ENCODE data around the gene PHC2. TPM values are rescaled to one million over a fixed set of nuclear protein-coding genes. Genes with fewer than 3 reads are reported as not detected.

PHC2 gene
- total and polyA plus RNA-seq, 4 donors, result 79.9 to 311 (median 121) TPM

- Histone ChIP-seq H3K4me3 (no peak overlapping the region), H3K36me3 (ENCODE audit: control insufficient read depth in 4 of 4, insufficient read depth in 4 of 4, low read length in 4 of 4) (peaks cover 0 to 4% (median 0%) of the 10 kb centered on the region in 4 donors), H3K27ac (ENCODE audit: low read depth in 1 of 2, low read length in 1 of 2) (no peak overlapping the region), H3K4me1 (ENCODE audit: control insufficient read depth in 5 of 5, insufficient read depth in 5 of 5, low read length in 5 of 5) (peaks cover 4 to 29% (median 17%) of the 10 kb centered on the region in 5 donors), H3K9ac (ENCODE audit: insufficient read depth in 1 of 2, low read length in 2 of 2) (no peak overlapping the region), H3K27me3 (ENCODE audit: control insufficient read depth in 3 of 3, insufficient read depth in 3 of 3, low read length in 2 of 3) (no peaks in the 10 kb centered on the region), H3K9me3 (ENCODE audit: control insufficient read depth in 4 of 4, insufficient read depth in 3 of 4, low read length in 3 of 4) (no peaks in the 10 kb centered on the region)
- DNase-seq (no peak), ATAC-seq (ENCODE audit: insufficient read depth, low FRiP score) (no peak)
- WGBS, 2 donors, result 85 to 93% methylated on average over 3 of the region's 3 CpGs
- TF ChIP-seq, protein P1, sequence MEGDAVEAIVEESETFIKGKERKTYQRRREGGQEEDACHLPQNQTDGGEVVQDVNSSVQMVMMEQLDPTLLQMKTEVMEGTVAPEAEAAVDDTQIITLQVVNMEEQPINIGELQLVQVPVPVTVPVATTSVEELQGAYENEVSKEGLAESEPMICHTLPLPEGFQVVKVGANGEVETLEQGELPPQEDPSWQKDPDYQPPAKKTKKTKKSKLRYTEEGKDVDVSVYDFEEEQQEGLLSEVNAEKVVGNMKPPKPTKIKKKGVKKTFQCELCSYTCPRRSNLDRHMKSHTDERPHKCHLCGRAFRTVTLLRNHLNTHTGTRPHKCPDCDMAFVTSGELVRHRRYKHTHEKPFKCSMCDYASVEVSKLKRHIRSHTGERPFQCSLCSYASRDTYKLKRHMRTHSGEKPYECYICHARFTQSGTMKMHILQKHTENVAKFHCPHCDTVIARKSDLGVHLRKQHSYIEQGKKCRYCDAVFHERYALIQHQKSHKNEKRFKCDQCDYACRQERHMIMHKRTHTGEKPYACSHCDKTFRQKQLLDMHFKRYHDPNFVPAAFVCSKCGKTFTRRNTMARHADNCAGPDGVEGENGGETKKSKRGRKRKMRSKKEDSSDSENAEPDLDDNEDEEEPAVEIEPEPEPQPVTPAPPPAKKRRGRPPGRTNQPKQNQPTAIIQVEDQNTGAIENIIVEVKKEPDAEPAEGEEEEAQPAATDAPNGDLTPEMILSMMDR (IDR thresholded peaks at IDR 0.05; ENCODE audit: control extremely low read depth, extremely low read depth), result no peak
These were observed 71.9 kb downstream of the PHC2 start for GRCh38 chr1:33358795-33359503.

GRCh38 chr1:33358114-33358794 lies 72.6 kb downstream of the PHC2 start:
- H3K9me3 ChIP-seq (ENCODE audit: control insufficient read depth in 4 of 4, insufficient read depth in 3 of 4, low read length in 3 of 4), result peaks cover 0 to 2% (median 0%) of the 10 kb centered on the region in 4 donors
- no peak for ATAC-seq (ENCODE audit: insufficient read depth, low FRiP score)
- H3K9ac ChIP-seq (ENCODE audit: insufficient read depth in 1 of 2, low read length in 2 of 2), result no peak overlapping the region
- 70 to 83% methylated on average over 4 of the region's 4 CpGs for WGBS, 2 donors
- TF ChIP-seq, protein P1 (IDR thresholded peaks at IDR 0.05; ENCODE audit: control extremely low read depth, extremely low read depth), result no peak
- H3K4me3 ChIP-seq, result no peak overlapping the region
- H3K4me1 ChIP-seq (ENCODE audit: control insufficient read depth in 5 of 5, insufficient read depth in 5 of 5, low read length in 5 of 5), result peaks cover 2 to 24% (median 16%) of the 10 kb centered on the region in 5 donors
- H3K36me3 ChIP-seq (ENCODE audit: control insufficient read depth in 4 of 4, insufficient read depth in 4 of 4, low read length in 4 of 4), result peaks cover 0 to 4% (median 0%) of the 10 kb centered on the region in 4 donors
- H3K27ac ChIP-seq (ENCODE audit: low read depth in 1 of 2, low read length in 1 of 2), result no peak overlapping the region
- H3K27me3 ChIP-seq (ENCODE audit: control insufficient read depth in 3 of 3, insufficient read depth in 3 of 3, low read length in 2 of 3), result no peaks in the 10 kb centered on the region
- no peak for DNase-seq

- H3K27ac ChIP-seq (ENCODE audit: low read depth in 1 of 2, low read length in 1 of 2), result no peak overlapping the region
- peaks cover 0 to 2% (median 0%) of the 10 kb centered on the region in 4 donors for H3K9me3 ChIP-seq (ENCODE audit: control insufficient read depth in 4 of 4, insufficient read depth in 3 of 4, low read length in 3 of 4)
- H3K4me1 ChIP-seq (ENCODE audit: control insufficient read depth in 5 of 5, insufficient read depth in 5 of 5, low read length in 5 of 5), result peaks cover 0 to 12% (median 7%) of the 10 kb centered on the region in 5 donors
- TF ChIP-seq, protein P1 (IDR thresholded peaks at IDR 0.05; ENCODE audit: control extremely low read depth, extremely low read depth), result no peak
- ATAC-seq (ENCODE audit: insufficient read depth, low FRiP score) (no peak), DNase-seq (no peak)
- no peaks in the 10 kb centered on the region for H3K27me3 ChIP-seq (ENCODE audit: control insufficient read depth in 3 of 3, insufficient read depth in 3 of 3, low read length in 2 of 3)
- H3K4me3 ChIP-seq, result no peak overlapping the region
- no peak overlapping the region for H3K9ac ChIP-seq (ENCODE audit: insufficient read depth in 1 of 2, low read length in 2 of 2)
- 94 to 95% methylated on average over 5 of the region's 5 CpGs for WGBS, 2 donors
- peaks cover 0 to 4% (median 0%) of the 10 kb centered on the region in 4 donors for H3K36me3 ChIP-seq (ENCODE audit: control insufficient read depth in 4 of 4, insufficient read depth in 4 of 4, low read length in 4 of 4)
These were observed 73.8 kb downstream of the PHC2 start for GRCh38 chr1:33357099-33357498.

Data from lung (tissue), 12 donors.